HEK293 (cell line): Measurements from ENCODE around the gene PTPRN2.

ENCODE experiments used
- ATF2 ChIP-seq: fragments of 450-650 bp; formaldehyde crosslinking; IDR thresholded peaks from 2 replicates; pipeline ENCODE4 v1.5.1; 2016; ENCODE audit warnings: missing biosample characterization, missing genetic modification characterization, low read depth
- CTCF ChIP-seq: fragments of 450-650 bp; formaldehyde crosslinking; IDR thresholded peaks from 2 replicates; pipeline ENCODE4 v1.5.1; 2016; ENCODE audit warnings: missing biosample characterization, missing genetic modification characterization
- HOXA7 ChIP-seq: sonication (generic); formaldehyde crosslinking; IDR thresholded peaks from 2 replicates; pipeline ENCODE4 v1.8.1; 2022; ENCODE audit warnings: missing genetic modification reagents, borderline replicate concordance
- KLF1 ChIP-seq: fragments of 450-650 bp; formaldehyde crosslinking; IDR thresholded peaks from 2 replicates; pipeline ENCODE4 v1.5.1; 2016; ENCODE audit warnings: missing biosample characterization, missing genetic modification characterization
- ZBTB20 ChIP-seq: fragments of 450-650 bp; formaldehyde crosslinking; IDR thresholded peaks from 2 replicates; pipeline ENCODE4 v1.5.1; 2016; ENCODE audit warnings: missing biosample characterization, missing genetic modification characterization
- ZNF10 ChIP-seq: fragments of 450-650 bp; formaldehyde crosslinking; IDR thresholded peaks from 2 replicates; pipeline ENCODE4 v1.5.1; 2017; ENCODE audit warnings: missing biosample characterization, missing genetic modification characterization
- ZNF132 ChIP-seq: fragments of 450-650 bp; formaldehyde crosslinking; IDR thresholded peaks from 2 replicates; pipeline ENCODE4 v1.5.1; 2017; ENCODE audit warnings: missing biosample characterization, missing genetic modification characterization, borderline replicate concordance
- ZNF24 ChIP-seq: fragments of 450-650 bp; formaldehyde crosslinking; IDR thresholded peaks from 2 replicates; pipeline ENCODE4 v1.5.1; 2016; ENCODE audit warnings: missing biosample characterization, missing genetic modification characterization
- ZNF274 ChIP-seq, 2 experiments: fragments of 200-500 bp in 1 of 2; fragments of 450-650 bp in 1 of 2; sonication (Bioruptor generic) in 1 of 2; formaldehyde crosslinking in 1 of 2; IDR thresholded peaks; 2 replicates each; pipeline versions ENCODE4 v1.5.1 to v1.6.1; 2014 to 2016; ENCODE audit warnings: borderline replicate concordance in 1 of 2, inconsistent platforms in 1 of 2, low read length in 1 of 2, missing biosample characterization in 1 of 2, missing genetic modification characterization in 1 of 2
- ZNF398 ChIP-seq: fragments of 450-650 bp; formaldehyde crosslinking; IDR thresholded peaks from 2 replicates; pipeline ENCODE4 v1.5.1; 2017; ENCODE audit warnings: missing biosample characterization, missing genetic modification characterization
- ZNF600 ChIP-seq: fragments of 450-650 bp; formaldehyde crosslinking; IDR thresholded peaks from 2 replicates; pipeline ENCODE4 v1.5.1; 2016; ENCODE audit warnings: missing biosample characterization, missing genetic modification characterization
- ZNF707 ChIP-seq: fragments of 450-650 bp; formaldehyde crosslinking; IDR thresholded peaks from 2 replicates; pipeline ENCODE4 v1.5.1; 2016; ENCODE audit warnings: missing biosample characterization, missing genetic modification characterization
- ZSCAN30 ChIP-seq: fragments of 450-650 bp; IDR thresholded peaks from 2 replicates; pipeline ENCODE4 v1.5.1; 2018; ENCODE audit warnings: missing biosample characterization, mild to moderate bottlenecking, missing genetic modification characterization, moderate library complexity

- TF ChIP-seq CTCF (tag by site-specific recombination) (no peak), ZNF600 (no peak), ATF2 (tag by site-specific recombination) (no peak), KLF1 (tag by site-specific recombination) (no peak), ZNF132 (tag by site-specific recombination) (no peak), HOXA7 (CRISPR knock-in tag) (no peak), ZNF398 (tag by site-specific recombination) (no peak), ZBTB20 (tag by site-specific recombination) (no peak), ZNF24 (tag by site-specific recombination) (no peak), ZNF274 (IDR thresholded peaks at IDR 0.05; ENCODE audit: low read length) (no peak), ZNF274 (tag by site-specific recombination; IDR thresholded peaks at IDR 0.05; ENCODE audit: borderline replicate concordance) (no peak), ZNF707 (tag by site-specific recombination) (no peak), ZNF10 (tag by site-specific recombination) (no peak), ZSCAN30 (tag by site-specific recombination) (no peak)
Measured at GRCh38 chr7:157824011-157824818, 763.4 kb downstream of the PTPRN2 start.
